K562 (cell line): ENCODE measurements around the gene PPP2R2B. TPM values are rescaled to one million over a fixed set of nuclear protein-coding genes. Genes with fewer than 3 reads are reported as not detected.

Source experiments
- ATAC-seq: fragments of 200-7000 bp; cut with Tn5 transposase; 3 replicates; pipeline ENCODE4 v1.9.1; 2020; ENCODE audit warnings: moderate library complexity
- BruUV-seq: library from RNA; stranded (reverse); fragments of 400-500 nt; replicated peaks from 2 replicates; lab custom pipeline; 2021; lab: Mats Ljungman, UMichigan
- CTCF ChIA-PET: fragments of 300-600 bp; formaldehyde crosslinking; extraction: SDS; loops from one replicate; lab custom pipeline; 2021; ENCODE audit warnings: low intra/inter-chr PET ratio; lab: Yijun Ruan, JAX
- POLR2A ChIA-PET: fragments of 300-600, 350-650 bp; sonication (Branson Sonifier 250); formaldehyde crosslinking; extraction: SDS; loops from one replicate; lab custom pipeline; 2021; ENCODE audit warnings: antibody characterized with exemption, inconsistent platforms; lab: Yijun Ruan, JAX
- DNase-seq, 4 experiments: peaks; one replicate each; pipeline versions ENCODE4 v3.0.0 to v3.0.0-alpha.2; 2011 to 2018; ENCODE audit warnings: low spot score in 3 of 4, mixed read lengths in 3 of 4; ENCODE audit errors: extremely low read depth in 1 of 4
- FAIRE-seq: peaks from 2 replicates; lab custom pipeline; 2011; peaks lifted over from hg19 to GRCh38; lab: Jason Lieb, UNC
- H2AFZ ChIP-seq: 2 replicates; pipeline ENCODE4 v1.6.0; 2011; ENCODE audit warnings: low read depth, low read length, control low read depth, inconsistent platforms
- H3K27ac ChIP-seq: fragments of 200-600 bp; 3 replicates; pipeline ENCODE4 v1.8.0; 2011; ENCODE audit warnings: low read depth, mild to moderate bottlenecking, control low read depth, inconsistent platforms, low read length, moderate library complexity, mixed read lengths; ENCODE audit errors: extremely low read depth
- H3K27me3 ChIP-seq, 2 experiments: fragments of 300-600 bp in 1 of 2; 2 replicates in 1 of 2; 3 replicates in 1 of 2; pipeline versions ENCODE4 v1.6.0 to v1.8.0; 2011; ENCODE audit warnings: inconsistent platforms in 2 of 2, low read length in 2 of 2, mild to moderate bottlenecking in 1 of 2, mixed read lengths in 1 of 2, moderate library complexity in 1 of 2; ENCODE audit not compliant: control insufficient read depth in 2 of 2, insufficient read depth in 2 of 2
- H3K36me3 ChIP-seq: fragments of 300-600 bp; 3 replicates; pipeline ENCODE4 v1.8.0; 2011; ENCODE audit warnings: mild to moderate bottlenecking, low read length, inconsistent platforms; ENCODE audit not compliant: control insufficient read depth, insufficient read depth
- H3K4me1 ChIP-seq, 2 experiments: fragments of 200-600 bp in 1 of 2; replicated peaks in 1 of 2; 2 replicates in 1 of 2; 3 replicates in 1 of 2; pipeline versions ENCODE4 v1.5.1 to v1.8.0; 2011; ENCODE audit warnings: inconsistent platforms in 2 of 2, low read length in 2 of 2, mild to moderate bottlenecking in 1 of 2, mixed read lengths in 1 of 2, moderate library complexity in 1 of 2; ENCODE audit not compliant: control insufficient read depth in 2 of 2, insufficient read depth in 2 of 2
- H3K4me2 ChIP-seq: 2 replicates; pipeline ENCODE4 v1.6.1; 2011; ENCODE audit warnings: low read length, control low read depth, inconsistent platforms, mixed read lengths; ENCODE audit not compliant: insufficient read depth
- H3K4me3 ChIP-seq: fragments of 200-600 bp; sonication (generic), shearing (Covaris generic); 2 replicates; pipeline ENCODE4 v1.5.1; 2016; ENCODE audit warnings: control low read depth, inconsistent platforms
- H3K79me2 ChIP-seq: fragments of 200-600 bp; 3 replicates; pipeline ENCODE4 v1.8.0; 2011; ENCODE audit warnings: low read length, inconsistent platforms; ENCODE audit not compliant: control insufficient read depth, insufficient read depth
- H3K9ac ChIP-seq, 2 experiments: 2 replicates each; pipeline versions ENCODE4 v1.6.0 to v1.6.1; 2011; ENCODE audit warnings: low read depth in 2 of 2, low read length in 2 of 2, control low read depth in 1 of 2, inconsistent platforms in 1 of 2, mild to moderate bottlenecking in 1 of 2, mixed read lengths in 1 of 2; ENCODE audit not compliant: insufficient read depth in 1 of 2
- H3K9me1 ChIP-seq: one replicate; pipeline ENCODE4 v1.6.0; 2011; ENCODE audit warnings: inconsistent platforms, mild to moderate bottlenecking, low read length, moderate library complexity; ENCODE audit not compliant: control insufficient read depth, insufficient read depth
- H3K9me3 ChIP-seq: replicated peaks from 2 replicates; pipeline ENCODE4 v1.5.1; 2011; ENCODE audit warnings: low read depth, low read length, inconsistent platforms; ENCODE audit not compliant: control insufficient read depth, insufficient read depth
- H4K20me1 ChIP-seq: replicated peaks from 2 replicates; pipeline ENCODE4 v1.6.1; 2011; ENCODE audit warnings: low read length, inconsistent platforms, mixed read lengths; ENCODE audit not compliant: control insufficient read depth, insufficient read depth
- BRCA1 ChIP-seq, 2 experiments: fragments of 450-650 bp in 1 of 2; sonication (generic) in 1 of 2; formaldehyde crosslinking in 1 of 2; IDR thresholded peaks; 2 replicates each; pipeline versions ENCODE4 v1.5.0 to v1.6.1; 2017 to 2020; ENCODE audit warnings: mild to moderate bottlenecking in 1 of 2, missing genetic modification reagents in 1 of 2
- CHCHD3 ChIP-seq: fragments of 250-450 bp; sonication (Bioruptor Pico); IDR thresholded peaks from 2 replicates; pipeline ENCODE4 v2.1.2; 2022; ENCODE audit warnings: mild to moderate bottlenecking
- ESRRA ChIP-seq: fragments of 450-650 bp; IDR thresholded peaks from 2 replicates; pipeline ENCODE4 v1.6.1; 2014; ENCODE audit warnings: low read depth, mild to moderate bottlenecking, moderate library complexity, borderline replicate concordance
- HDAC8 ChIP-seq: fragments of 450-650 bp; IDR thresholded peaks from 2 replicates; pipeline ENCODE4 v1.6.1; 2016; ENCODE audit warnings: mild to moderate bottlenecking, missing genetic modification characterization, moderate library complexity, missing compliant biosample characterization
- MECOM ChIP-seq: fragments of 250-450 bp; sonication (Bioruptor Pico); IDR thresholded peaks from 2 replicates; pipeline ENCODE4 v1.8.0; 2022; ENCODE audit warnings: inconsistent platforms
- PATZ1 ChIP-seq: fragments of 250-450 bp; sonication (Bioruptor Pico); IDR thresholded peaks from 2 replicates; pipeline ENCODE4 v1.5.0; 2020; ENCODE audit warnings: mild to moderate bottlenecking, borderline replicate concordance
- PHF21A ChIP-seq: fragments of 450-650 bp; IDR thresholded peaks from 2 replicates; pipeline ENCODE4 v1.6.1; 2017; ENCODE audit warnings: low read depth, borderline replicate concordance
- RB1 ChIP-seq: fragments of 450-650 bp; IDR thresholded peaks from 2 replicates; pipeline ENCODE4 v1.6.1; 2017; ENCODE audit warnings: low read depth, mild to moderate bottlenecking
- TGIF2 ChIP-seq: sonication (generic); formaldehyde crosslinking; IDR thresholded peaks from 2 replicates; pipeline ENCODE4 v1.8.1; 2022; ENCODE audit warnings: mild to moderate bottlenecking, missing genetic modification reagents, moderate library complexity
- TRIM28 ChIP-seq: fragments of 450-650 bp; IDR thresholded peaks from 2 replicates; pipeline ENCODE4 v1.6.1; 2017
- ZC3H8 ChIP-seq: fragments of 450-650 bp; IDR thresholded peaks from 2 replicates; pipeline ENCODE4 v1.6.1; 2017
- WGBS: fragments of 100-300 bp; shearing (Covaris generic); methylation state at CpG from one replicate; pipeline ENCODE4 v1.1.6; 2016; ENCODE audit warnings: low coverage, mixed read lengths; ENCODE audit not compliant: insufficient coverage; ENCODE audit errors: missing lambda C conversion rate; 5-methylcytosine and 5-hydroxymethylcytosine counted together
- in situ Hi-C: fragments of 300-500 bp; cut with MboI; formaldehyde crosslinking; loops from 4 replicates; pipeline ENCODE4 v1.15.0; 2018; ENCODE audit warnings: inconsistent platforms, mixed read lengths
- intact Hi-C: fragments of 100-400 bp; cut with micrococcal nuclease; formaldehyde crosslinking; loops from 2 replicates; pipeline ENCODE4 v1.14.2; 2022
- polyA plus RNA-seq, 8 experiments: library from polyadenylated mRNA; depleted of rRNA in 4 of 8; stranded (reverse) in 5 of 8; unstranded in 3 of 8; fragments of >200 nt; fragmentation: Nextera tagmentation in 2 of 8; fragmentation: Illumina TruSeq in 1 of 8; extraction: Ambion mirVana in 2 of 8; extraction: Trizol in 1 of 8; gene quantifications; 2 replicates each; pipeline versions ENCODE4 v1.2.1 to v1.2.3, GENCODE V29; 2011 to 2014; ENCODE audit warnings: inconsistent platforms in 1 of 8, missing spikeins in 1 of 8
- total RNA-seq, 7 experiments: library from RNA; depleted of rRNA in 6 of 7; stranded (reverse); fragments of >200 nt in 6 of 7; fragmentation: Illumina TruSeq in 2 of 7; extraction: Trizol in 2 of 7; gene quantifications; 2 replicates each; pipeline versions ENCODE4 v1.2.1 to v1.2.3, GENCODE V29; 2011 to 2021; ENCODE audit warnings: low replicate concordance in 1 of 7
- TF ChIP-seq, protein P1 (sequence below): IDR thresholded peaks from 2 replicates; pipeline ENCODE4 v1.6.1; 2016; ENCODE audit warnings: missing genetic modification characterization, missing compliant biosample characterization

PPP2R2B gene
- total and polyA plus RNA-seq, 9 of the 15 experiments (the other 6 are each of a cell fraction or from before 2014, with no cell fraction given): not detected

- no peaks in the 10 kb centered on the region for H3K79me2 ChIP-seq
- DNase-seq (no peak), FAIRE-seq (no peak), ATAC-seq (no peak)
- no peak overlapping the region for H3K4me2 ChIP-seq
- no peak overlapping the region for H3K9ac ChIP-seq
- intact Hi-C loops (no loop called here), in situ Hi-C loops (no loop called here)
- H3K4me1 ChIP-seq: no peaks in the 10 kb centered on the region
- H3K27ac ChIP-seq: no peak overlapping the region
- no peaks in the 10 kb centered on the region for H3K27me3 ChIP-seq
- no peaks in the 10 kb centered on the region for H4K20me1 ChIP-seq
- H2AFZ ChIP-seq: no peak overlapping the region
- H3K9me1 ChIP-seq: no peaks in the 10 kb centered on the region
- BruUV-seq: no TSS peak
- ChIA-PET POLR2A (no interaction called here), CTCF (no interaction called here)
- WGBS: 6% methylated on average over 6 of the region's 6 CpGs
- no peaks in the 10 kb centered on the region for H3K36me3 ChIP-seq
- TF ChIP-seq HDAC8 (tag) (no peak), TGIF2 (CRISPR knock-in tag) (no peak), RB1 (no peak), PATZ1 (CRISPR knock-in tag) (no peak), BRCA1 (IDR thresholded peaks at IDR 0.05) (no peak), BRCA1 (CRISPR knock-in tag; IDR thresholded peaks at IDR 0.05) (no peak), ESRRA (no peak), ZC3H8 (no peak), CHCHD3 (no peak), PHF21A (no peak), MECOM (CRISPR knock-in tag) (no peak), TRIM28 (no peak)
- TF ChIP-seq, protein P1, sequence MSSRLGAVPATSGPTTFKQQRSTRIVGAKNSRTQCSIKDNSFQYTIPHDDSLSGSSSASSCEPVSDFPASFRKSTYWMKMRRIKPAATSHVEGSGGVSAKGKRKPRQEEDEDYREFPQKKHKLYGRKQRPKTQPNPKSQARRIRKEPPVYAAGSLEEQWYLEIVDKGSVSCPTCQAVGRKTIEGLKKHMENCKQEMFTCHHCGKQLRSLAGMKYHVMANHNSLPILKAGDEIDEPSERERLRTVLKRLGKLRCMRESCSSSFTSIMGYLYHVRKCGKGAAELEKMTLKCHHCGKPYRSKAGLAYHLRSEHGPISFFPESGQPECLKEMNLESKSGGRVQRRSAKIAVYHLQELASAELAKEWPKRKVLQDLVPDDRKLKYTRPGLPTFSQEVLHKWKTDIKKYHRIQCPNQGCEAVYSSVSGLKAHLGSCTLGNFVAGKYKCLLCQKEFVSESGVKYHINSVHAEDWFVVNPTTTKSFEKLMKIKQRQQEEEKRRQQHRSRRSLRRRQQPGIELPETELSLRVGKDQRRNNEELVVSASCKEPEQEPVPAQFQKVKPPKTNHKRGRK (tag): no peak
- H3K9me3 ChIP-seq: no peaks in the 10 kb centered on the region
- no peak overlapping the region for H3K4me3 ChIP-seq
These were observed 88.6 kb downstream of the PPP2R2B start for GRCh38 chr5:146789712-146790653.
